ENCODE data around the gene CCL27.

CCL27 gene

DNA sequence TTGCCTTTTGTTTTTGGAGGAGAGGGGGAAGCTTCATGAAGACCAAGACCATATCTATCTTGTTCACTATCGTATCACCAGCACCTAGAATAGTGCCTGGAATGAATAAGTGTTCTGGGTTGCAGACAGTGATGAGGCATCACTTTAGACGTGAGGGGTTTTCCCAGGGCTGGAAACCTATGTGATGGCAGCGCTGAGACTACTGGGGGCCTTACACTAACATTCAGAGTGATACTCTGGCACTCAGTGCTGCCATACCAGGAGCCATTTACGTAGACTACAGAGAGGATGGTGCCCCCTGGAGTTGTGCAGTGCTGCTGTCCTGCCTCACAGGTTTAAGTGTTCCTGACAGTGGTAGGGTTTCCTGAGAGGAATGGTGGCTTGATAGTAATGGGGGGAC, 21.7 kb upstream of the CCL27 start:
- no peak for DNase-seq (ENCODE audit: low read depth)

DNA sequence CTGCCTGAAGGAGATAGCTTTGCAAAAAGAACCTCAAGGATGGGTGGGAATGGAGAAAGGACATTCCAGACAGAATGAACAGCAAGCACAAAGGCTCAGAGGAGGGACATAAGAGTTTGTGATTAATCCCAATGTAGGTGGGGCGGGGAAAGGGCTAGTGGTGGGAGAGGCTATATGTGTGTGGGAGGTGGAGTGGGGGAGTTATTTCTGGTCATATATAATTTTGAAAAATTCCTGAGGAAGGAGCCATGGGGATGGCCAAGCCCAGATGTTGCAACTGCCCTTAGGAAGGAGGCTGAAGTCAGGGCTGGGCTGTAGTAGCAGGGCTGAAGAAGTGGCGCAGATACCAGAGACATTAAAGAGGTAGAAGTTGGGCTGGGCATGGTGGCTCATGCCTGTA, 13.4 kb upstream of the CCL27 start:
- DNase-seq (ENCODE audit: low read depth), result no peak

DNA sequence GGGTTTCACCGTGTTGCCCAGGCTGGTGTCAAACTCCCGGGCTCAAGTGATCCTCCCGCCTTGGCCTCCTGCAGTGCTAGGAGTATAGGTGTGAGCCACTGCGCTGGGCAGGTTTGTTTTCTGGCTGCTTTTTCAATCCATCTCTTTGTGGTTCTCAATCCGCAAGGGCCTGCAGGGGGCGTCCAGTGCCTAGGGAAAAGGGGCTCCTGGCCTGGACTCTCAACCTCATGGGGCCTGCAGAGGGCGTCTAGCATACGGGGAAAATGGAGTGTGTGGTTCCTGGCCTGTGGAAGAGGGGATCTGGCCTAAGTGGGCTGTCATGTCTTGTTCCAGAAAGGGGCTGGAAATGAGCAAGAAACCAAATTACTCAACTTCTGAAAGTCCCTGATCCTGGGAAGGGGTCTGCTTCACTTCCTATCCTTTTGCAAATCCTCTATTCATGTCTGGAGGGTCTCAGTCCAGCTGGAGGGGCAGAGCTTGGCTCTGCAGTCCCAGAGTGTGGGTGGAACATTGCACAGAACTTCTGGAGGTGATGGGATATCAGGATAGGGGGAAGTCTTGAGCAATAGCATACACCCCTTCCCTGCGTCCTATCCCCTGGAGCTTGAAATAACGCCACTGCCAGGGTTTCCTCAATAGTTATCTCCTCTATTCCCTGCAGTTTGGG, 12.7 kb upstream of the CCL27 start:
- peak; percentile 43 for DNase-seq (ENCODE audit: low read depth)

DNA sequence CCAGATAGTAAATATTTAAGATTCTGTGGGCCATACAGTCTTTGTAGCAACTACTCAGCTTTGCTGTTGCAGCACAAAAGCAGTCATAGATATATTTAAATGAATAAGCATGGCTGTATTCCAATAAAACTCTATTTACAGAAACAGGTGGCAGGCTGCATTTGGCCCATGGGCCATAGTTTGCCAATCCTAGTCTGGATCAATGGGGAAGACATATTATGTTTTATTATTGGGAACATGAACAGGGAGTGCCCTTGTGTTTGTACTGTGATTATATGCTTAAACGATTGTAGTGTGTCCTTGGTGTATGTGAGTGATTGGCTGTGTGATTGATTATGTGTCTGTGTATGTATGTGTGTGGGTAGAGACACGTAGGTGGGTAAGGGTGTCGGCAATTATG, 12.0 kb upstream of the CCL27 start:
- no peak for DNase-seq (ENCODE audit: low read depth)

DNA sequence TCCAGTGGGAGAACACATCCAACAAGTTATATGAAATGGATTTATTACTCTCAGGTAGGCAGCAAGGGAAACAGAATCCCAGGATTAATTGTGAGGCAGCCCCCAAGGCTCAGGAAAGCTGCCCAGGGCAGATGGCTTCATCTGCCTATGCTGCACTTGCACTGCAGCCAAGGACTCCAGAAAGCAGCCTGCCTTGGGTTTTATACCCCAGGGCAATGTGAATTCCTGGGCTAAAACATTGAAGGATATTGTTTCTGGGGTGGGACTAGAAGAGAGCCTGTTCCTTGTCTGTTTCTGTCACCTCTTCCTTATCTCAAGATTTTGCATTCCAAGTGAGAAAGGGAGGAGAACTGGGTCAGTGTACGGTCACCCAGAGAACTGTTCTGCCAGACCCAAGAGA, 8.8 kb upstream of the CCL27 start:
- no peak for DNase-seq (ENCODE audit: low read depth)

DNA sequence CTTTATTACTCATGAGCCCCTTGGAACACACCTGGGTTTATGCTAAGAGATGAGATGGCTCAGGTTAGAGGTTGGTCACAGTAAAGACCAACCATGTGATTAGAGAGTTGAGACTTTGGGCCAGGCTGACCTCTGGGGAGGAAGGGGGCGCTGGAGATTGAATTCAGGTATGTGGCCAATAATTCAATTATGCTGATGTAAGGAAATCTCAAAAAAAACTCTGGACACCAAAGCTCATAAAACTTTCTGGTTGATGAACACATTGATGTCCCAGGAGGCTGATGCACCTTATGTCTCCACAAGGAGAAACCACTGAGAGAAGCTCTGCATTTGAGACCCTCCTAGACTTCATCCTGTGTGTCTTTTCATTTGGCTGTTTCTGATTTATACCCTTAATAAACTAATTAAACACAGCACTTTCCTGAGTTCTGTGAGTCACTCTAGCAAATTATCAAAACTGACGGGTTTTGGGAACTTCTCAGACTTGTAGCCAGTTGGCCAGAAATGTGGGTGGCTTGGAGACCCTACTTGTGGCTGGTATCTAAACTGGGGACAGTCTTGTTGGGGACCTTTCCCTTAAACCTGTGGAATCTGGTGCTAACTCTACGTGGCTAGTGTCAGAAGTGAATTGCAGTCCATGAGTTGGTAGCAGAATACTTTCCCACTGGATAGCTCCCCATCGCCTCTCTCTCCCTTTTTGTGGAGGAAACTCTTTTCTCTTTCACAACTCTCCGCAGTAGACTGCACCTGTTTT, 7.5 kb upstream of the CCL27 start:
- DNase-seq (ENCODE audit: low read depth), result no peak

DNA sequence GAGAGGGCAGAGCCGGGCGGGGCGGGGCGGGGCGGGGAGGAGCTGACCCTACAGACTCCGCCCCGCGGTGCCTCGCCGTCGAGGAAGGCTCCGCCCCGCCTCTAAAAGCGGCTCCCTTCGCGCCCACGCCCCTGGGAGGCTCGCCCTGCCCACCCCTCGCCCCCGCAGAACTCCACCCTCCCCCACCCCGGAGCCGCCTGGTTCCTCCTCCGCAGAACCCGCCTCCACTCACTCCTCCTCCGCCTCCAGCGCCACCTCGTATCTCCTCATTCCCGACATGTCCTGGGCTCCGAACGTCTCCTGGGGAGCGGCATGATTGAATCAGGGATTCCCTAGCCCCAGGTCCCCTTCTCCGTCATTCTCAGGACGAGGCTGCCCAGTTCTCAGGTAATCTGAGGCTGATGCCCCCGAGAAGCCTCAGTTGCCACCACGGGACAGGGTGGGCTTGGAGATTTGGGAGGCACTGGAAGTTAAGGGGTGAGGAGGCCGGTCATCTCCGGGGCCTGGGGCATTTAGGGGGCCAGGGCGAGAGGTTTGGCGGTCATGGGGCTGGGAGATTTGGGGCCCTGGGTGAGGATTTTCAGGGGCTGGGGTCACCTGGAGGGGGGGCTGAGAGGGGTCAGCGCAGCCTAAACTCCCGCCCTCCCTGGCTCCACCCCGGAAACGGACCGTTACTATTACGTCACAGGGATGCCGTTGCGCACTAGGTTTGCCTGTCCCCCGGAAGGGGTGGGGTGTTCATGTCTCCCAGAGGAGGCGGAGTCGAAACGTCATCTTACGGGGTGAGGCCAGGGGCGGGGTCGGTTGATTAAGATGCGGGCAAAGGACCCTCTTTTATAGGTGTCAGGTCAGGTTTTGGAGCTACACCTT, 3.2 kb upstream of the CCL27 start:
- peak; percentile 72 for DNase-seq (ENCODE audit: low read depth)

DNA sequence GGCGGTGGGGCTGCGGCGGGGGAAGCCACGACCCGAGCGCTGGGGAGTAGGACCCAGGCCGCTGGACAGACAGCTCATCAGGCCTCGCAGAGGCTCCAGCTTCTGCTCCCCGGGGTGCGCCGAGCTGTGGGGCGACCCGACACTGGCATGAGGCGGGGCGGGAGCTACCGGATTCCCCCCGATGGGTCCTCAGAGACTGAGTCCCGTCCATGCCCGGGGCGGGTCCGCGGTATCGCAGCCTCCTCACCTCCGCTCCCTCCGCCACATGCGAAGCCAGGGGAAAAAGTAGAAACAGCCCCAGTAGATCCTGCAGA, 2.6 kb upstream of the CCL27 start:
- DNase-seq (ENCODE audit: low read depth), result no peak

DNA sequence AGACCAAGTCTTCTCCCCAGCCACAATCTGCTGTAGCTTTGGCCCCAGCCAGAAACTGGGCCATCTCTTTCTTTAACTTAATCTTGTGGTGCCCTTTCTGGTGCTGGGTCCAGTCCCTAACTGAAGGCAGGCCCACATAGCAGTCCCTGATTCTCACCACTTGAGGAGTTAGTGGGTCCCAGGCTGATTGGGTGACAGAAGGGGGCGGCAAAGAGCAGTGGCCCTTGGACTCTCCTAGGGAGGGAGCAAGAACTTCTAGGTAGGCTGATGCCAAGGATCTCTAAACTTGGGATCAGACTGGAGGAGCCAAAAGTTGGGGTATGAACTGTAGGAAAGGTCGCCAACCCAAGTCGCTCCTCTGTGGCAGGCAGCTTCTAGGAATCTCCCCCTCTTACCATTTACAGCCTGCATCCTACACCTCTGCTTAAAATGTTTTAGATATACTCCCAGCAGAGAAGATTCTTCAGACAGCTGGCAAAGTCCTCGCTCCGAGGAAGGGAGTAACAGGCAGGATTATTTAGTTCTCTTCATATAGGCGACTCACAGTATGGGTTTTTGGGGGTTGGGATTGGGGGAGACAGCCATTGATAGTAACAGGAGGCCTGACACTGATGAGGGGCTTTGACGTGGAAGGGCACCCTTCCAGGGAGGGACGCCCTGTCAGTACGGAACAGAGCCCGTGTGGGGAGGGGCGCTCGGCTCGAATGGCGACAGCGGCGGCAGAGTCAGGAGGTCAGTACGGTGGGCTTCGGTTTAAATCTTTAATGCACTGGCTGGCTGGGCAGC, 2.0 kb upstream of the CCL27 start:
- peak; percentile 46 for DNase-seq (ENCODE audit: low read depth)

DNA sequence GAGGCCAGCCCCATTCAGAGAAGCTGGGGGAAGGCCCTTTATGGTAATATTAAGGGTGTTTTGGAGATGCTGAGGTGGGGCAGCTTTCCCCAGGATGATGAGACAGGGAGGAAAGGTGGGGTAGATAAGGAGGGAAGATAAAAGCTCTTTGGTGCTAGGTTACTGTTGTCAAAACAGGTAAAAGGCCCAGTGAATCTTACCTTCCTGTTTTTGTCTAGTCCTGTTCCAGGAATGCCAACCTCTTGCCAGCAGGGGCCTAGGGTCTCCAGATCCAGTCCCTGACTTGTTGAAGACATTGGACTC, 797 bp upstream of the CCL27 start:
- no peak for DNase-seq (ENCODE audit: low read depth)

DNA sequence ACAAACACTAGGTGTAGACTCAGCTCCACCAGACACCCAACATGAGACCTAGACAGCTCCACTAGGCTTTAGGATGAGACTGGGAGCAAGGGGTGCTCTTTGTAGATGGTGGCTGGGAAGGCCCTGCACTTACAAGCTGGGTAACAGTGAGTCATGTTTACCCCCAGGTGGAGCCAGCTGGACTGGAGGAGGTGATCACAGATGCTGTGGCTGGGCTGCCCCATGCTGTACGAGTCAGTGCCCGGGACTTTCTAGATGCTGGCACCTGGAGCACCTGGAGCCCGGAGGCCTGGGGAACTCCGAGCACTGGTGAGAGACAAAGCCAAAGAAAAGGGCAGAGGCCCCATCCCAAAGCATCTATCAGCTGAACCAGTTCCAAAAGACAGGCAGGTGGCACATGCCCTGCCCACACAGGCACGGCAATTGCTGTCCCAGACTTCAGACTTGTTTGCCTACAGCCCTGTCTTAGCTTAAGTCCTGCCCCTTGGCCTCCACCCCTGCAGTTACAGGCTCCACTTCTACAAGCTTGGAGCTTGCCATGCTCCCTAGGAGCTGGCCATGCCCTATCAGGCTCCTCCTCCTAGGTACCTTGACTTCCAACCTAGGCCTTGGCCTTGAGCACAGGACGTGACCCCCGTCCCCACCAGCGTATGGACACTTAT, 2.7 kb downstream of the CCL27 start:
- DNase-seq (ENCODE audit: low read depth), result no peak

DNA sequence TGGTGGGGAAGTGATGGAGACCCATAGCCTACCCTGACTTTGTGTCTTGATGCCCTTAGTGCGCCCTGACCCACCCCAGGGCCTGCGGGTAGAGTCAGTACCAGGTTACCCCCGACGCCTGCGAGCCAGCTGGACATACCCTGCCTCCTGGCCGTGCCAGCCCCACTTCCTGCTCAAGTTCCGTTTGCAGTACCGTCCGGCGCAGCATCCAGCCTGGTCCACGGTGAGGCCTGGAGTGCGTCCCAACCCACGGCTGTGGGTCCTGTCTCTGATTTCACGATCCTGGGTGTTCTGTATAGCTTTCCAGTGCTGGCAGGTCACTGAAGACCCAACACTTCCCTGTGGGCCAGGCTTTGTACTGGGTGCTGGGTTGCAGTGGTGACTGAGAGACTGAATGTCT, 4.0 kb downstream of the CCL27 start:
- no peak for DNase-seq (ENCODE audit: low read depth)

DNA sequence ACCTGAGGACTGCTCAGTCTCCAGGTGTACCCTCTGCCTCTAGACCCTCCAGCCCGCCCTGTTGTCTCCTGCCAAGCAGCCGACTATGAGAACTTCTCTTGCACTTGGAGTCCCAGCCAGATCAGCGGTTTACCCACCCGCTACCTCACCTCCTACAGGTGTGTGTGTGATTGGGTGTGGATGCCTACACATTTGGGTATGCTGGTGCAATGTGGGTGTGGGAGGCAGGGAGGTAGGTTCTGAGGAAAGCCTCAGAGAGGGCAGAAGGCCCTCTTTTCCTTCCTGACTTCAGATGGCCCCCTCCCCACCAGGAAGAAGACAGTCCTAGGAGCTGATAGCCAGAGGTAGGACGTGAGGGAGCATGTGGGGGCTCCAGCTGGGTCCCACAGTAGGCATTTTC, 5.5 kb downstream of the CCL27 start:
- no peak for DNase-seq (ENCODE audit: low read depth)

DNA sequence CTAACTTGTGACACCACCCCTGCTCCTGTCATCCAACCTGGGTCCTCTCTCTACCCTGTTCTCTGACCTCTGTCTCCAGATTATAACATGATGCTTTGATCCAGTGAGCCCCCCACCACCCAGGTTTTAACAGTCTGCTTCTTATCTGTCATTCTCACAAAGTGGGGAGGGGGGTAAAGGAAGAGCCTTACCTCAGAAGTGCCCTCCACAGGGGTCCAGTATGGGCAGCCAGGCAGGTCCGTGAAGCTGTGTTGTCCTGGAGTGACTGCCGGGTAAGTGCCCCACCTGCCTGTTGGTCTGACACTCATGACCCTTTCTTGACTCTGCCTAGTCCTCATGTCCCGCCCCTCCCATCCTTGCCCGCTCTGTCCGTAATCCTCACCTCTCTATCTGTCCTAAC, 7.1 kb downstream of the CCL27 start:
- DNase-seq (ENCODE audit: low read depth), result no peak

DNA sequence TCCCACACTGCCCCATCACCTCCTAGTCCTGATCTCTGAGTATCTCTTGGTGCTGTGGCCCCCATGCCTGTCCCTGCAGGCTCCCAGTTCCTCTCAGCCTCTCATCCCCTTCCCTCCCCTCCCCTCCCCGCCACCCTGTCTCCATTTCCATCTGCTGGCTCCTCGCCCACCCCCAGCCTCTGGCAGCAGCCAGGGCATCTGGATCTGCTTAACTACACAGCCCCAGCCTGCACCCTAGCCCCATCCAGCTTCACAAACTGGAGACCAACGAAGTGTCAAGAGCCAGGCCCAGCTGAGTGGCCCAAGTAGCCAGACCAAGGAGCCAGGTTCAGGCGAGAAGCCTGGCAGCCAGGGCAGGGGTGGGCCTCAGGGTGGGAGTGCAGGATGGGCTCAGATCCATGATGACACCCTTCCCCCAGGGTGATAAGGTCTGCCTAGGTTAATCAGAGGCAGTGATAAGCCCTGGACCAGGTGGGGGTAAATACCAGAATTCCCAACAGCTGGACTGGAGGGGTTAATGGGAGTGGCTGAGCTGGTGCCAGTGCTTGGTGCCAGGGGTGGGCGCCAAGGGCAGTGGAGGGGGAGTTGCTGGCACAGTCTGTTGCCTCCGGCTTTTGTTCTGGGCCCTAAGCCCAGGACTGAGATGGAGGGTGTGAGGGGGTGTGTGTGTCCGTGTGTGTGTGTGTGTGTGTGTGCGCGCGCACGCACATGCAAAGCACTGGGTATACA, 8.0 kb downstream of the CCL27 start:
- DNase-seq (ENCODE audit: low read depth), result no peak

DNA sequence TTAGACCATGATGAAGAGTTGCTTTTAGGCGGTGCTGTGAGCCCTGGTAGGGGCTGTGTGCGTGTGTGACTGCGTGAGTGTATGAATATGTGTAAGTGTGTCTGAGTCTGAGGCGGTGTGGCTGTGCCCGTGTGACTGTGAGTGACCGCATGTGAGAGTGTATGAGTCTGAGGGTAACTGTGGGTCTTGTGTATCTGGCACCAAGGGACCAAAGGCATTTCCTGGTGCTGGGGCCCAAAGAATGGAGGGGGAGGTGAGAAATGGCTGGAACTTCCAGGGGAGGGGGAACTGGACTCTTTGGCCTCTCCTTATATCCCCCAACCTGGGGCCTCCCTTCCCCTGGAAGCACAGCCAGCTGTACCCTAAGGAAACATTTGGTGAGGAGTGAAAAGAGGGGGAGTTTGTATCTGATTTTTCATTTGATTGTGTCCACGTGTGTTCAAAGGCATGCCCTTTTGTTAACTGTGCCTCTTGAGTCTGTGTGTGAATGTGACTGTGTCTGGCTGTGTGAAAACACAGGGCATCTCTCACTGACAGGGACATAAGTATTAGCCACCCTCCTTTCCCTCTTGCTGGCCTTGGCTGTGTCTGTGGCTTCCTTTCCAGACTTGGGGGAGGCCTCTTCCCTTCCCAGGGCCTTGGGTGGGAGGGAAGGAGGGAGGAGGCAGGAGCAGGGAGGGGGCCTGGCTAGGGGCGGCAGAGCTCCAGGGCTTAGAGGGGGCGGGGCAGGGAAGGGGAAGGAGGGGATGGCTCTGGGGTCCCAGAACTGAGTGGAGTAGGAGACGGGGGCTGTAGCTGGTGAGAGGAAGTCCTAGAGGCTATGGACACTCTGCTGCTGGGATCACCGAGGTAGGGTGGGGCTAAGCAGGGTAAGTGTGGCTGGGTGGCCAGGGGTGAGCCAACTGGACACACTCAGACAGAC, 9.0 kb downstream of the CCL27 start:
- no peak for DNase-seq (ENCODE audit: low read depth)

DNA sequence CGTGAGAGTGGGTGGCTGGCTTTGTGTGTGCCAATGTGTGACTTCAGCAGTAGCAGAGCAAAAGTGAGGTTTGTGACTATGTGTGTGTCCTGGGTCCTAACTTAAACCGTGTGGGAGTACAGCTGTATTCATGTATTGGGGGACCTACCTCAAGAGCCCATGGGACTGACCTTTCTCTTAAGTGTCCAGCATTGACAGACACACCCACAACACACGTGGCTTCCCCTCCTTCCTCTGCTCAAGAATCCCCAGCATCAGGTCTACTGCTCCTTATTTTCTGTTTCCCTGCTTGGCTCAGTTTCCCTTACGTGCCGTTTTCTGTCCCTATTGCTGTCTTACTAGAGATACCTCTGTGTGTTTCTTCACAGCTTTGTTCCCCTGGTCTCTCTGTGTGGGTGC, 9.9 kb downstream of the CCL27 start:
- no peak for DNase-seq (ENCODE audit: low read depth)

DNA sequence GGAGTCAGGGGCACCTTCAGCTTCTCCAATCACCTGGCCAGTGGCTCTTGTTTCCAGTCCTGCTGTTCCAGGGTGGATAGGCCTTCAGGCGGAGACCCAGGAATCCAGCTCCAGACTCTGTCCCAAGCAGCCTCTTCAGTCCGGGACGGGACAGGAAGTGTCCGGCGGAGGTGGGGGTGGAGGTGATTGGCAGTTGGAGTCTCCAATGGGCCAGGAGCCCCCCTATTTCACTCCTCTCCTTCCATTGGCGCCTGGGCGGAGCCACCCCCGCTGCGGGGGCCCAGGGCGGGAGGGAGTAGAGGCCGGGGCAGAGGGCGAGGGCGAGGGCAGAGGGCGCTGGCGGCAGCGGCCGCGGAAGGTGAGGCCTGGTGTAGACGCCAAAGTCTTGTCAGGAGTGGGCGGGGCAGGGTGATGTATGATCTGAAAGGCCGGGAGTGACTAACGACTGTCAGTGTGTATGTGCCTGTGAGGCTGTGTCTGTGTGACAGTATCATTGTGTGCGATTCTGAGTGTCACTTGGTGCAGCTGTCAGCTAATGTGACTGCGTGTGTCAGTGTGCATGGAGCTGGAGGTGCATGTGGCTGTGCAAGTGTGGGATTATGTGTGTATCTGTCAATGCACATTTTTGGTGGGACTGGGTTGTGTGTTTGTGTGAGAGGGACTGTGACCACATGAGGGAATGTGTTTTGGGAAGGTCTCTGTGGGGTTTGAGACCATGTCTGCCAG, 10.4 kb downstream of the CCL27 start, which contains the start of gene IL11RA:
Gene IL11RA (plus strand): TSS at position 310 of the 726 bp plus-strand sequence. CDS start 3,033 bp downstream, outside the sequence.
- peak; percentile 39 for DNase-seq (ENCODE audit: low read depth)

DNA sequence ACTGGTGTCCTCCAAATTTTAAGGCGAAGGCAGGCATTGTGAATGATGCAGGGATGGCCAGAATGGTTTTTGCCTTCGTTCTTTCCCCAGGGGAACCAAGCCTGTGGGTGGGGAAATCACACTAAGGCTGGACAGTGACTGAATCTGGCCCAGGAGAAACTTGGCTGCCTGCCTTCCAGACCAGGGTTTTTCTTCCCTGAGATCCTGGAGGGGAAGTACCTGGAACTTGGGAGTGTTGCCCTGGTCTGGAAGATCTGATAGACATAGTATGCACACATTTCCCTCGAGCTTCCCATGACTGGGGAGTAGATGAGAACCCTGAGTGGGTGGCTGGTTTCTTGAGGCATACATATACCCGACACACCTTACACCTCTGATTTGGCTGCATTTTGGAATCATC, 11.1 kb downstream of the CCL27 start:
- no peak for DNase-seq (ENCODE audit: low read depth)

Measured in stimulated activated CD8-positive, alpha-beta memory T cell treated with anti-CD3 and anti-CD28 coated beads, Interleukin-4, amount 100 ng/mL, for 24 hours (primary cell).